Measurements from ENCODE around the gene PARP1.
A peak's percentile ranks its signal among the peaks of the same experiment; 100 is the strongest.
"Not testable (repeated sequence)": the region's sequence is repeated elsewhere in the genome, so short reads cannot be mapped to it uniquely, and the experiment has no call there.

Gene PARP1

DNA sequence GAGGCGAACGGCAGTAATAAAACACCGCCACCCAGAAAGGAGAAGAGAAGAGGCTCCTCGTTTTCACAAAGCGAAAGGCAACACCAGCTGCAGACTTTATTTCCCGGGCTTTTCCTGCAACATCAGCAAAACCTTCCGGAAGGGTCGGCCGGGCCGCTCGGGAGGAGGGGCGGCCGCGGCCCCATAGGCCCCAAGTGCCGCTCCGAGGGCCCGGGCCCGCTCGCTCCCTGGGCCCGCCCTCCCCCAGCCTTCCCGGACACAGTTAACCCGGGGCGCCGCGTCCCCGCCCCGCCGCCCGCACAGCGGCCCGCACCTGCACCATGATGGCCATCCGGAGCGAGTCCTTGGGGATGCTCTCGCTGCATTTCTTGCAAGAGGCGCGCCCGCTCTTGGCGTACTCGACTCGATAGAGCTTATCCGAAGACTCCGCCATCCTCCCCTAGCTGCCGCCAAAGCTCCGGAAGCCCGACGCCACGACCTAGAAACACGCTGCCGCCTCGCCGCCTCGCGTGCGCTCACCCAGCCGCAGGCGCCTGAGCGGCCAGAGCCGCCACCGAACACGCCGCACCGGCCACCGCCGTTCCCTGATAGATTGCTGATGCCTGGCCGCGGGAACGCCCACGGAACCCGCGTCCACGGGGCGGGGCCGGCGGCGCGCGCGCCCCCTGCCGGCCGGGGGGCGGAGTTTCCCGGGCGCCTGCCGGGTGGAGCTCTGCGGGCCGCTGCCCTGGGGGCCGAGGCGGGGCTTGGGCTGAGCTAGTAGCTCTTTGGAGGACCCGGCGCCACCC is at the start of gene PARP1:
Gene PARP1, minus strand, starts transcription at position 597 of the 788 bp plus-strand sequence. Its CDS starts 164 bp downstream, at position 433.
- DNase-seq (ENCODE audit: low spot score): peak; percentile 86

DNA sequence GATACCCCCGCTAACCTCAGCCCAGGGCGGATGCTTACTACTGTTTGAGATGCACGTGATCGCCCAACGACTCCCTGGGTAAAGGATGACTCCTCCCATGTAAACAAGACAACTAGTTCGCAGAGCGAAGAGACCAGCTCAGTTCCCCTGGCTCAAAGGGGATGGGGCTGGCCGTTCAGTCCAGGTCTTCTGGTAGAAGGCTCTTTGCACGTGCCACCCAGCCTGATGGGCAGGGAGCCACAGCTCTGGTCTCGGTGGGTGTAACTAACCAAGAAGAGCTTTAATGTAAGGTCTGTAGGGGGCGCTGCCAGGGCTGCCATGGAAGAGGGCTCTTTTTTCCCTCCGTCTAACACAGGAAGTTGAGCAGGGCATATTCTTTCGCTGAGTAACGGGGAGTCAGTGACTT is 49.4 kb upstream of the PARP1 start:
- DNase-seq (ENCODE audit: low spot score): no peak

DNA sequence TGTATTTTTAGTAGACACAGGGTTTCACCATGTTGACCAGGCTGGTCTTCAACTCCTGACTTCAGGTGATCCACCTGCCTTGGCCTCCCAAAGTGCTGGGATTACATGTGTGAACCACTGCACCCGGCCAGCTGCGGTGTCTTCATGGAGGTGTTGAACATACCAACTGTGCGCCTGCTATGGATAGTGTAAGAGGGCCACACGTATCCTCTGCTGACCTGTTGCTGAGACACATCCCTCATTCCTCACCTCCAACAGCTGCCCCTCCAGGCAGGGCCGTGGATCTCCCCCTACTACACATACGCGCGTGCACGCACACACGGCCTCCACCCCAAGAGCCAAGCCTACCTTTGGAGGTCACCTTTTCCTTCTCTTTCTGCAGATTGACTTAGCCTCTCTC is 48.0 kb upstream of the PARP1 start:
- DNase-seq (ENCODE audit: low spot score): no peak

DNA sequence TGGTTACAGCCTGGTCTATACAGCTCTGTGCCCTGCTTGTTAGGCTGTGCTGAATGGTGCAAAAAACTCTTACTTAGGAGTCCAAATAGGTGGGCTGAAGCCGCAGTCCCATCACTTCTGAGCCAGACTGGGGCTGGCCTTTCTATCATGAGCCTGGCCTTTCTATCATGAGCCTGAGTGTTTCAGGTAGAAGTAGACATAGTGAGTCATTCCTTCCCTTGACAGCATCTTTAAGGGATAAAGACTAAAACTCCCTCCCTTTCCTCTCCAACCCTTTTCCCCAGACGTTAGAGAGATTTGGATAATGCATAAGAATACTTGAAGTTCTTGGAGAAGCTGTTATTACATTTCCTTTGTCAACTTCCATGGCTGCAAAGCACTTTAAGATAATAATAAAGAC is 46.5 kb upstream of the PARP1 start:
- no peak for DNase-seq (ENCODE audit: low spot score)

DNA sequence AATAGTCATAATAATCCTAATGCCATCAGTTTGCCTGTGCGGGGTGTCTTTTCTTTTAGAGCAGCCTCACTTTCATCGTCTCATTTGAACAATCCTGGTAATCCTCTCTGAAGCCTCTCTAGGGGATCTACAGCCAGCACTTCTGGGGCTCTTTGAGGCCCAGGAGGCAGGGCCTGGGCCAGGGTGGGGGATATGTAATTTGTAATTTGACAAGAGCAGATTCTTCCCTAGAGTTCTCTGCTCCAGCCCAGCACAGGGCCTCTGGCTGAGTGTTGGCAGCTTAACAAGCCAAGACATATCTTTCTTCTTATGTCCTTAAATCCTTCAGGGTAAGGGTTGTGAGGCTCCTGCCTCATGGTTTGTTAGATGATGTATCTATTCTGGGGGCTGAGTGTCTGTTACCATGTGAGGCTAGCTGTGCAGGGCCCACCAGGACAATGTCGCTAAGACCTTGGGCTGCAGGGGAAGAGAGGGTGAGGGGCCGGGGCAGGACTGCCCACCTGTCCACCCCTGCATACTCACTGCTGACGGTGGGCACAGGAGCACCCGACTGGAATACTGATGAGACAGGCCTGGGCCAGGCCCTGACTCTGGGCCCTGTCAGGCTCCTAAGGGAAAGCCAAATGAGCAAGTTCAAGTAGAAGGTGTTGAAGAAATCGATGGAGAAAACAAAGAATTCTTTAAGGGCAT is 45.3 kb upstream of the PARP1 start:
- no peak for DNase-seq (ENCODE audit: low spot score)

DNA sequence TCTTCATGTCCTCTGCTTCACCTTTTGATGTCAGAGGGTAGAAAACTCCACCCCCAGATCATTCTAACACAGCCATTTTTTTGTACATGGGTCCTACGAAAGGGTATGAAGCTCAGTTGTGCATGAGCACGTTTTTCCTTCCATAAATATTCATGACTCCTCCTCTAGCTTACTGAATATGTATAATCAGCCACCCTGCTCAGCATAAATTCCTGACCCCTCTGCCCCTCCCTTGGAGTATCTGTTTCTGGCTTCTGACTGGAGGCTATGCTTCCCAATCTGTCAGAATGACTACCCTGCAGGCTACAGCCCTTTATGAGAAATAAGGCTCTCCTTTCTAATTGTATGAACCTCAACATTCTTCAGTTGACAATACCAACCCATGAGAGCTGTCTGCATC is 42.8 kb upstream of the PARP1 start:
- DNase-seq (ENCODE audit: low spot score): no peak

DNA sequence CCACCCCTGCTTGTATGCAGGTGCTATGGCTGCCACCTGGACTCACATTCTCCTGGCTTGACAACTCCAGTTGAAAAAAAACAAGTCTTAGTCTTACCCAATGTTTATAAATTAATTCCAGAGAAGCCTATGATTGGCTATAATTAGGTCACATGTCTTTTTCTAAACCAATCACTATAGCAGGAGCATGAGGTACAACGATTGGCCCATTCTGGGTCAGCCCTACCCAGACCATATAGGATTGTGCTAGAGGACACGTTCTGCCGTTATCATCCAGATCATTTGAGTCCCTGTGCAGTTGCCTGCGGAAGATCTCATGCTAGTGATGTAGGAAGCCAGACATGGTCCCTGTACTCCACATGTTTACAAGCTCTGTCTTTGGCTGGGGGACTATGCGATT is 41.9 kb upstream of the PARP1 start:
- DNase-seq (ENCODE audit: low spot score): no peak

DNA sequence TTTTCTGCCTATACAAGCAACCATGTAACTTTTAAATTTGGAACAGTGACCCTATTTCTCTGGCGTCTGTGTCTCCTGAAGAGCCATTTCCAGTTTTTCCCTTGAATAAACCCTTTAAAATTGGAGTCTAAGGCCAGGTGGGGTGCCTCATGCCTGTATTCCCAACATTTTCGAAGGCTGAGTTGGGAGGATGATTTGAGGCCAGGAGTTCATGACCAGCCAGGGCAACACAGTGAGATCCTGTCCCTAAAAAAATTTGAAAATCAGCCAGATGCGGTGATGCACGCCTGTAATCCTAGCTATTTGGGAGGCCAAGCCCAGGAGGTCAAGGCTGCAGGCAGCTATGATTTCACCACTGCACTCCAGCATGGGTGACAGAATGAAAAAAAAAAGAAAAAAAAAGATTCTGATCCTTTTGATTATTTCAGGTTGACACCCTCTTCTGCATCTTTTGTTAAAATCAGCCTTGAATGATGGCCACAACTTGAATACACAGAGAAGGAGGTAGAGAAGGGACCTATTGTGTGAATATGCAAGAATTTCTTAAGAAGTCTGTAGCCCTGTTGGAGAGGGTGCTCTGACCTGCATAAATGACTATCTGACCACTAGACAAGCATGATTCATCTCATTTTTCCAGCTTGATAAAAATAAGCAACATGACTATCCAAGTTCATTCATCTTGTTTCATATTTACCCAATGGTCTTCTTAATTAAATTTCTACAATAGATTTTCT is 40.2 kb upstream of the PARP1 start:
- DNase-seq (ENCODE audit: low spot score): no peak

DNA sequence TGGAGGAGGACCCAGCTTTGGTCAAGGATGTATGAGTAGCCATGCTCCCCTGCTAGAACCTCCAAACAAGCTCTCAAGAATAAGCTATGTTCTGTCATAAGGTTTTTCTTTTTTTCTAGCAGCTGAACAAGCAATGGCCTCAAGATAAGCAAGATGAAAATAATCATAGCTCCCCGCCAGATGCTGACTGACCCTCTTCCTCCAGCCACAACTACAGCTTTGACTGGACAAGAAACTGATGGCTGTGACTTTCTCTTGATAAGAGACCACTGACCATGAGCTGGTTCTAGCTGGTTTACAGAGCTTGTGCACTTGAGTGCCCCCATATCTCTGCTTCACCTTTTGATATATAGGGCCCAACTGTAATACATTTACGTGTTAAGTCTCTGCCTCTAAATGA is 38.2 kb upstream of the PARP1 start:
- DNase-seq (ENCODE audit: low spot score): no peak

DNA sequence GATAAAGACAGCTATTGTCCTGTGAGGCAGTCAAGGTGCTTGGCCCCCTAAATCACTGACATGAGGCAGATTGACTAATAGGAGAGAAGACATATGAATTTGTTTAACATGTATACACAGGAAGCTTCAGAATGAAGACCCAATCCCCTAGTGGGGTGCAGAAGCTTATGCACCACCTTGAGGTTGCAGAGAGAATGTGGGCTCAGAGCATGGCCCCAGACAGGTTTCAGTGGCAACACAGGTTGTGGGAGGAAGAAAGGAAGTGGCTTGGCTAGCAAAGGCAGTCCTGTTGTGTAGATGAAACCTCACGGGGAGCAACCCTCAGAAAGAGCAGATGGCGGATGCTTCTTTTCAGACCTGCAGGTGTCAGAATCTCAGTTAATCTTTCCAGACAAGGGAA is 37.0 kb upstream of the PARP1 start:
- no peak for DNase-seq (ENCODE audit: low spot score)

DNA sequence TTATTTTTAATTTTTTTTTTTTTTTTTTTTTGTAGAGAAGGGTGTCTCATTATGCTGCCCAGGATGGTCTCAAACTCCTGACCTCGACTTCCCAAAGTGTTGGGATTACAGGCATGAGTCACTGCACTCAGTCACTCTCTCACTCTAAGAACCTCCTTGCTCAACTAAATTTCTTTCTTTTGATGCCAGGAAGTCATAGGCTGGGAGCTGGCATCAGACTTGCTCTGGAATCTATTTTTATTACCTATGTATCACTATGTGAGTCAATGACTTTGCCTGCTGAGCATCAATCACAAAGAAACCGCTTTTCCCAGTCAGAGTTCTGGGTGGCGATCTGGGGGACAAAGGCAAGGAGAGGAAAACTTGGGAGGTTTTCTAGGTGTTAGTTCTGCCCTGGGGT is 35.5 kb upstream of the PARP1 start:
- DNase-seq (ENCODE audit: low spot score): peak; percentile 38

DNA sequence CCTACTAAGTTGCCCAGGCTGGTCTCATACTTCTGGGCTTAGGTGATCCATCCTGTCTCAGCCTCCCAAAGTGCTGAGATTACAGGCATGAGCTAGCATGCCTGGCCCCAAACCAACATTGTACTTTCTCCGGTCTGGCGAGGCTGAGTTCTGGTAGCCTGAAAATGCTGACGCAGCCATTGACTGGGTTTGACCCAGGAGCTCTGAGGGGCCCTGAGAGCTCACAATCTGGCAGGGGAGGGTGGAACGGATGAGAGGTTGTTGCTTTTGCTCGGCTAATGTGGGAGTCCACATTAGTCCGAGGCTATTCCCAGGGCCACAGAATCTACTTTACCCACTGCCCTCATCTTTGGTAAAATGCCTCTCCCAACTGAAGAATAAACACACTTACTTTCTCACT is 35.1 kb upstream of the PARP1 start:
- no peak for DNase-seq (ENCODE audit: low spot score)

DNA sequence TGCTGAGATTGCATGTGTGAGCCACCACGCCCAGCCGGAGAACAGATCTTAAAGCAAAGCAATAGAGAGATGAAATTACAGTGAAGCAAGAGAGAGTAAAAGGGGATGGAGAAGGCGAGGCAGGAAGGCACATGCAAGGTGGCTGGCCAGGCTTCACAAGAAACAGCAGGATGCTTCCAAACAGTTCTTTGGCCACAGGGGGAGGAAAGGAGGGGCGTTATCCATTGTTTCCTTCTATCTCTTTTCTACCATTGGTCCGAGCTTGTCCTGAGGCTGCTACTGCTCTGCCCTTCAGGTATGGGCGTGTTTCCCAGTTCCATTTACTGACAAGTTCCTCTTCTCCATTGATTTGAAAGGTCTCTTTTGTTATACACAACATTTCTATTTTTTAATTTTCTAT is 33.7 kb upstream of the PARP1 start:
- DNase-seq (ENCODE audit: low spot score): no peak

DNA sequence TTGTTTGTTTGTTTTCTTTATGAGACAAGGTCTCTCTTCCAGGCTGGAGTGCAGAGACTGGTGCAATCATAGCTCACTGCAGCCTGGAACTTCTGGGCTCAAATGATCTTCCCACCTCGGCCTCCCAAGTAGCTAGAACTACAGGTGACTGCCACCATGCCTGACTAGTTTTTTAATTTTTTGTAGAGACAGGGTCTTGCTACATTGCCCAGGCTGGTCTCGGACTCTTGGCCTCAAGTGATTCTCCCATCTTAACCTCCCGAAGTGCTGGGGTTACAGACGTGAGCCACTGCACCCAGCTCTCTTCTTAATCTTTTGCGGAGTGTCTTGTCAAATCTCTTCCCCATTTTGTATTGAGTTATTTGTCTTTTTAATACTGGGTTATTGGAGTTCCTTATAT is 32.6 kb upstream of the PARP1 start:
- DNase-seq (ENCODE audit: low spot score): no peak

DNA sequence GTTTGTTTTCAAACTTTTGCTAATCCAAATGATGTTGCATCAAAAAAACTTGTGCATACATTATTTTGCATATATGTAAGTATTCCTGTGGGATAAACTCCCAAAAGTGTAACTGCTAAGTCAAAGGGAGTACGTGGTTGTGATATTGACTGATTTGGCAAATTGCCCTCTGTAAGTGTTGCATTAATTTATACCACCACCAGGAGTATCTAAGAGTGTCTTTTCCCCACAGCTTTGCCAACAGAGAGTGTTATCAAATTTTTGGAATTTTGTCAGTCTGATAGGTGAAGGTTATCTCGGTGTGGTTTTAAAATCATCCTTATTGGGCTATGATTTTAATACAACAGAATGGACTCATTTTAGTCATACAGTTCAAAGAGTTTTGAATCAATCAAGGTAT is 30.1 kb upstream of the PARP1 start:
- peak; percentile 18 for DNase-seq (ENCODE audit: low spot score)

DNA sequence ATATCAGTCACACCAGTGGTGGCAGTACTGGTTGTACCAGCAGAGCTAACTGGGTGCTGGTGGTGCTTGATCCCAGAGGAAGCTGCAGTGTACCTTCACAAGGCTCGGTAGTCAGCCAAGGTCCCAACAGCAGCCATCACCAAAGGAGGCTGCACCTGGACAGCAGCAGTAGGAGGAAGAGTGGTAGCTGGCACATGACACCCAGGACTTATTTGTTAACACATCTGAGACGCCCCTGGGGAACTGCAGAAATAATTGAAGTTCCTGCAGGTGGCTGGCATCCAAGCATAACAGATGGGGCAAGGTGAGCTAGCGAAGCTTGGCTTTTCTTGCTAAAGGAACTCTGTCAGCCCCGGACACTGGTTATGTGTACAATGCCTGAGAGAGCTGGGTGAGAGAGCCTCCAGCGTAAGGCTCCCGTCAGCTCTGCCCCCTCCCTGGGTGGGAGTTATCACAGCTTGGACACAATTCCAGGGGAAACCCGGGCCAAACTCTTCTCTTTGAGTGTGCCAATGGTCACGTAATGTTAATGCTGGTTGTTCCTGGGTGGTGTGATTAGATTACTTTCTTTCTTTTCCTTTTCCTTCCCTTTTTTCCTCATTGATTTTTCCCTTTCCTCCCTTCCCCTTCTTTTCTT is 29.1 kb upstream of the PARP1 start:
- no peak for DNase-seq (ENCODE audit: low spot score)

DNA sequence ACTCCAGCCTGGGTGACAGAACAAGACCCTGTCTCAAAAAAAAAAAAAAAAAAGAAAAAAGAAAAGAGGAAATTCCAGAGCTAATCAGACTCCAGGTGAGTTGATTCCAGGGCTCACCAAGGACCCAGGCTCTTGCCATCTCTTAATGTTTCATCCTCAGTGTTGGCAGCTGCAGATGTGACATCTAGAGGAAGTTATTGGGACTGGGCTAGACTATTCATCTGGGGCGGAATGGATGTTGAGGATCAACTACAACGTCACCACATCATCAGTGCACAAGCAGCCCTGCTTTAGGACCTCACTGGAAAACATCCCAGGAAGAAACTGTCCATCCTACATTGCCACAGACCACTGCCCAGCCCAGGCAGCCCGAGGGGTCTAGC is 28.6 kb upstream of the PARP1 start:
- no peak for DNase-seq (ENCODE audit: low spot score)

DNA sequence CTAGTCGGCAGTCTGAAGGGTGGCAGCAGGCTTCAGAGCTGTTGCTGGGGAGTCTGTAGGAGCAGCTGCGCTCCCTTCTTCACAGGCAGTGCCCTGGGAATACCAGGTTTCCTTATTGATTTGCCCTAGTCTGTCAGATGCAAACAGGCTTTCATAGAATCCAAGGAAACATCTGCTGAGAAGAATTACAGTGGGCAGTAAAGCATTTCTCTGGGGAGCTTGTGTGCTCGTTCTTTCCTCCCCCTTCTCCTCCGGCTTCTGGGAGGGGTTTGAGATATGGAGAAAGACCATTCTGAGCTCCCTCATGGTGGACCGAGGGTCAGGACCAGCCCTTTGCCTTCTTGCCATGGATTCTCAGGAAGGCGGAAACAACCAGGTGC is 25.4 kb upstream of the PARP1 start:
- no peak for DNase-seq (ENCODE audit: low spot score)

DNA sequence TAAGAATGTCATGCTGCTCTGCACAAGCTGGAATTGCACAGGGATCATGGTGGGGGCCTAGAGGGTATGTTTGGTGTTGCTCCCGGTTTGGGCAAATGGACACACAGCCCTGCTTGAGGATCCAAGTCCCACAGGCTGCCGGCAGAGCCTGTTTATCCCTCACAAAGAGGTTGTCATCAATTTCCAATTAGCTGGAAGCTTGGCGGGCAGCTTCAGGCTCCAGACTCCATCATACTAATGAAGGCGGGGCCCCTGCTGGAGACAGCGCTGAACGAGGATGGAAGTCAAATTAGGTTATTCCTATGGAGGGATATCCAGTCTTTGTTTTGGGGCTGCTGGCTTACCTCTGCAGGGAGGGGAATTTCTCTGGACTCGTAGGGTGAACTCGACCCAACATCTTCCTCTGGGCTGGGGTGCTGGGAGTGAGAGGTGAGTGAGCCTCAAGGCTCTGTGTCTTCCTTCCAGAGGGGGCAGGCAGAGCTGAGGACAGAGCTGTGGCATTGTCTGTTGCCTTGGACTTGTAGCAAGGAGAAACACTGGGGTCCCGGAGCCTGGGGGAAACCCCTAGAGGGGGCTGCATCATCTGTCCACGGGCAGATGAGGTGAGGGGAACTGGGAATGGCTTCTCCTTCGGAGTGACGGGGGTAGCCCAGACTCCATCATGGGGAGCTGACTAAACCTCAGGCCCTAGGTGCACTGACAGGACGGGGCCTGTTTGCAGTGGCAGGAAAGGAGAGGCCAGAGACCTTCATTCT is 24.9 kb upstream of the PARP1 start:
- no peak for DNase-seq (ENCODE audit: low spot score)

DNA sequence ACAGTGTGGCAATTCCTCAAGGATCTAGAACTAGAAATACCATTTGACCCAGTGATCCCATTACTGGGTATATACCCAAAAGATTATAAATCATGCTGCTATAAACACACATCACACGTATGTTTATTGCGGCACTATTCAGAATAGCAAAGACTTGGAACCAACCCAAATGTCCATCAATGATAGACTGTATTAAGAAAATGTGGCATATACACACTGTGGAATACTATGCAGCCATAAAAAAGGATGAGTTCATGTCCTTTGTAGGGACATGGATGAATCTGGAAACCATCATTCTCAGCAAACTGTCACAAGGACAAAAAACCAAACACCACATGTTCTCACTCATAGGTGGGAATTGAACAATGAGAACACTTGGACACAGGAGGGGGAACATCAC is 24.0 kb upstream of the PARP1 start:
- DNase-seq (ENCODE audit: low spot score): not testable (repeated sequence)

DNA sequence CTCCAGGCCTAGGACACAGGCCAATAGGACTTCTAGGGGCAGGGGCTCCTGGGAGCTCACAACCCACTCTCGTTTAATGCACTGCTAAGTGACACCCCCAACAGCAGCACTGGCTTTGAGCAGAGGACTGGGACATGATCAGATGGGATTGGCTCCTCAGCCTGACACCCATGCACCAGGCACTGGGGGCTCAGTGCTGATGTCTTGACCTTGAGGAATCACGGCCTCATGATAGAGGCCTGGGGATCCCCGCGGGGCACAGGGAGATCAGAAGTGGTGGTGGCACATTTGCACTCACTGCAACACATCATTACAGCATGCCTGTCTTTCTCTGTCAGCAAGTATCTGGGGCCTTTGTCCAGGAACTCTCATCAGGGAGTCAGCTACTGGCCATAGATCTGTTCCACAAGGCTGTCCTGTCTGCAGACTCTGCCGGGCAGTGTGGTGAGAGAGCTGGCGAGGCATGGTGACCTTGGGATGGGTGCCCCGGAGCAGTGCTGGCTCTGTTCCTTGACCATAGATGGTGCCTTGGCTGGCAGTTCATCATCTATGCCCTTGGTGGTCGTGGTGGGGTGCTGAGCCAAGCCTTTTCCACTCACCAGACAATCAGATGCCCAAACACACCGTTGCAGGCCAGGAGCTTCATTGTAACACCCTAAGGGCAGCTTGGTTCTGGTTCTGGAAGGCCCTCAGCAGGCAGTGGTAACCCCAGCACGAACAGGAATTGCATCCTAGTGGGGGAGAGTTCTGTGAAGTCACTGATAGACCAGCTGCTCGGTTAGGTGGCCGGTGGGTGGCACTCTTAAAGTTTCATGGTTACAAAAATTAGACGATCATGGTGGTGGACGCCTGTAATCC is 22.2 kb upstream of the PARP1 start:
- no peak for DNase-seq (ENCODE audit: low spot score)

Measured in LoVo (cell line).